ENCODE data around the gene MORF4L2.
"Not testable (repeated sequence)": the region's sequence is repeated elsewhere in the genome, so short reads cannot be mapped to it uniquely, and the experiment has no call there.

MORF4L2 gene

DNA sequence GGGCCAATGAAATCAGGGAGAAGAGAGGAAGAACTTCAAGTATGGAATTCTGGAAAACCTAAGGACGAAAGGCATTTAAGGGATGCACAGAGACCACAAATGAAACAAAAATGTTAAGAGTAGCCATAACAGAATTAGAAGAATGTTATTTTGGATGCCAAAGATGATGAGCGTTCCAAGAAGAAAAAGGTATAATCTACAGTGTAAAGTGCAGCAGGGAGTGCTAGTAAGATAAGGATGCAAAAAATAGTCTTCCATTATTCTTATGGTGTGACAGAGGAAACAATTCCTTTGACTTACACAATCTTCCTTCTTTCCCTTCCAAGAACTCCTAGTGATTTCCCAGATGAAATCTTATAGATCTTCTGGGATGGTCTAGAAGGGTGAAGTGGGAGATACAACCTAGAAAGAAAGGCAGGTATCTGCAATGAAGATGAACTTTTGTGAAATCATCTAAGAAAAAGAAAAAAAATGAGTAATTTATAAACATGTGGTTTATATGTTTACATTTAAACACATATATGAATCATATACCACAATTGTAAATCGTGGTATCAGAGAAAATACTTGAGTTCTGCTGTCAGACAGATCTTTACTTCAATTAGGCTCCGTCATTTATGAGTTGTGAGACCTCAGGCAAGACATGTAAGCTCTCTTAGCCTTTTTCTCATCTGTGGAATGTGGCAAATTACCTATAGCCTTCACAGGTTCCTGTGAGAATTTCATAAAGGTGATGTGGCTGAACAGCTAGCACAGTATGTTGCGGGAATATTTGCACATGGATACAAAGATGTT is 8.1 kb downstream of the MORF4L2 start:
- no peak for DNase-seq (ENCODE audit: low spot score)

DNA sequence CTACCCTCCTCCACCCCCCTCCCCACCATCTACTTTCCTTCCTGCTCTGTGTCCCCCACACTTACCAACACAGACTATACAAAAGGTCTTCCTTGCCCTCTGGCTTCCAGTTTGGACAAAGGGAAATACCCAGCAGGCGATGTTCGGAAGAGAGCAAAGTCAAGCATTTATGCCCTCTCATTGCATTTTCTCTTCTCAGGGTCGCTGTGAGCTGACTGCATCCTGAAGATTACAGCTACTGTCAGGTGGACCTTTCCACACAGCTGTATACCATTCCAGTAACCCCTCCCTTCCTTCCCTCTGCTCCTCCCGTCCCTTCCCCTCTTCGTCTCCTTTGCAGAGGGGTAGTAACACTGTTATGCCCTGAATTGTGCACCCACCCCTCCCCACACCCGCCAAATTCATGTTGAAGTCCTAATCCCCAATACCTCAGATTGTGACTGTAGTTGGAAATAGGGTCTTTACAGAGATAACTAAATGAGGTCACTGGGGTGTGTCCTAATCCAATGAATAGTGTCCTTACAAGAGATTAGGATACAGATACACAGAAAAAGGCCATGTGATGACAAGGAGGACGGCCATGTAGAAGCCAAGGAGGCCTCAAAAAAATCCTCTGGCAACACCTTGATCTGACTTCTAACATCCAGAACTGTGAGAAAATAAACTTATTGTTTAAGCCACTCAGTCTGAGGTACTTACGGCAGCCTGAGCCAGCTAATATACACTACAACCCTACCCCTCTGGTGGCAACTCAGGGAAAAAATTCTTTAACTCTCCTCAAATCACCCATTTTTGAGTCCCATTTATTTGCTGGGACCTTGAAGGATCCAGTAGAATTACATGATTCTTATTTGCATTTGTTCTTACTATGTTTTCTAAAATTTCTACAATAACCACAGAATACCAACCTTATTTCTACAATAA is 11.7 kb downstream of the MORF4L2 start:
- DNase-seq (ENCODE audit: low spot score) = no peak

DNA sequence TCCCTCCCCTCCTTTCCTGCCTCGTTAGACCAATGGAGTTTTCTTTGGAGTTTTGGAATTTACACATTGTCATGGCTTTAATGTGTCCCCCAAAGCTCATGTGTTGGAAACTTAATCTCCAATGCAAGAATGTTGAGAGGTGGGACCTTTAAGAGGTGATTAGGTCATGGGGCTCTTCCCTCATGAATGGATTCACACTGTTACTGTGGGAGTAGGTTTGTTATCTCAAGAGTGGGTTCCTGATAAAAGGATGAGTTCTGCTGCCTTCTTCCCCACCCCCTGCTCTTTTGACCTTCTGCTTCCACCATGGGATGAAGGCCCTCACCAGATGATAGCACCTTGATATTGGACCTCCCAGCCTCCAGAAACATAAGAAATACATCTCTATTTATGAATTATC is 16.8 kb downstream of the MORF4L2 start:
- no peak for DNase-seq (ENCODE audit: low spot score)

DNA sequence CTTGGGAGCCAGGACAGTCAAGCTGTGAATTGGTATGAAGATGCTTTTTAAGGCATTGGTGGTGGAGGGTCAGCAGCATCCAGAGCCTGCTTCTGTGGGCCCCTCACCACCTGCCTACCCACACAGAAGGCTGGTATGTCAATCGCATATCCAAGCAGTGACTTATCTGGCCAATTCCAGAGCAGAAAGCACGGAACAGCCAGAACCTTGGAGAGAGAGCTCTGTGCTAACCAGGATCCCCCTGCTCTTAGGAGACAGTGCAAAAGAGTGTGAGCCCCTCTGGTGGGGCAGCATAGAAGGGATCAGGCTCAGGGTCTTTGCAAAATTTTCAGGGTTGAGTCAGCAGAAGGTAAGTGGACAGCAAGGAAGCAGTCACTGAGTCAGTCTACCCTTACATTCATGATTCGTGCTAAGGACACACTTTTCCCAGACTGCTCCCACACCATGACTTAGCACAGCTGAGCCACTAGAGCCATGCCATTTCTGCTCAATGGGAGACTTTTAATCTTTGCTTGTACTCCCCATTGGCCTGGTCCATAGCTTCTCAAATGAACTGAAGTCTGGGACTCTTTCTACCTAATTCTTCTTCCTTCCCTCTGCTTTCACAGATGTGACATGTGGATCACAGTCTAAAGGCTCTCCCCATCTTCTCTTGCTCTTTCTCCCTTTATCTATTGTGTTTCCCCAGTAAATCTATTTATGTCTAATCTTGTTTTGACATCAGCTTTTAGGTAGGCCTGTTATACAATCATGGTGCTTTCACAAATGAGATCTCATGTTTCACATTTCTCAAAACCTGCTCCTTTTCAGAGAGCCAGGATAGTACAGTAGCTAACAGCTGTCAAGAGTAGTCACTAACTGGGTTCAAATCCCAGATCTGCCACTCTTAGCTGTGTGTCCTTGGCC is 20.0 kb downstream of the MORF4L2 start:
- no peak for DNase-seq (ENCODE audit: low spot score)

DNA sequence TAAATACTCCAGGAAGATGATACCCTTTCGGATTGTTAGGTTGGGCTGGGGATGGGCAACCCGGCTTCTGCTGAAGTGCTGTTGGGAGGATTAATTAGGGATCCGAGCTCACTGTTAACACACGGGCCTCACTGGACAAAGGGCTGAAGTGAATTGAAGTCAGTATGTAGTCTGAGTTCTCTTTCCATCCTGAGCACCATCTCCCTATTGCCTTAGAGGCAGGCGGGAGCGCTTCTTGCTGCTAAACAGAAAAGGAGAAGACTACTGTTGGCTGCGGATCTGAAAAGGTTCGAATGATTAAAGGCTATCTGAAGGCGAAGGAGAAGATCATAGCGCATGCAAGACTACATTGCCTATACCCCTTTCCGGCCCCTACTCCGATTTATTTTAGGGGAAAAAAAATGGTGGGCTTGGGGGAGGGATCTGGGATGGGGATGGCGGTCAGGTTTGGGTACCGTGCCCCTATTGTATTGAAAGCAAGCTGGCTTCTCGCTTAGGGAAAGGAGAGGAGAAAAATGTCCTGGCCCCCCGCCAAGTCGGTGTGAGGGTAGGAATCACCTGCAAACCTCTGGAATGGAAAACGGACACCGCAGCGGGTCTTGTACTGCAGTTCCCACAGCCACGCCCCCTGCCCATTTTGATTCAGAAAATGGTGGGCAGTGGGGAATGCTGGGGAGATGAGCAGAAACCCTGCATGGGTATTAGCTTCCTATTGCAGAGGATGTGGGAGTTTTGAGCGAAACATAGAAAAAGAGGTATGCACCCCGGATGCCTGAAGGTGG is 22.3 kb downstream of the MORF4L2 start:
- no peak for DNase-seq (ENCODE audit: low spot score)

DNA sequence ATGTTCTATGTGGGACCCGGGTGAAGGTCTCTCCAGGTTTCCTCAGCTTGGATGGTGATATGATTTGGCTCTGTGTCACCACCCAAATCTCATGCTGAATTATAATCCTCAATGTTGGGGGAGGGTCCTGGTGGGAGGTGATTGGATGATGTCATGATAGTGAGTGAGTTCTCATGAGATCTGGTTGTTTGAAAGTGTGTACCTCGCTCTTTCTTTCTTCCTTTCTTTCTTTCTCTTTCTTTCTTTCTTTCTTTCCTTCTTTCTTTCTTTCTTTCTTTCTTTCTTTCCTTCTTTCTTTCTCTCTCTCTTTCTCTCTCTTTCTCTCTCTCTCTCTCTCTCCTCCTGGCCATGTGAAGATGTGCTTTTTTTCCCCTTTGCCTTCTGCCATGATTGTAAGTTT is 27.0 kb downstream of the MORF4L2 start:
- not testable (repeated sequence) for DNase-seq (ENCODE audit: low spot score)

DNA sequence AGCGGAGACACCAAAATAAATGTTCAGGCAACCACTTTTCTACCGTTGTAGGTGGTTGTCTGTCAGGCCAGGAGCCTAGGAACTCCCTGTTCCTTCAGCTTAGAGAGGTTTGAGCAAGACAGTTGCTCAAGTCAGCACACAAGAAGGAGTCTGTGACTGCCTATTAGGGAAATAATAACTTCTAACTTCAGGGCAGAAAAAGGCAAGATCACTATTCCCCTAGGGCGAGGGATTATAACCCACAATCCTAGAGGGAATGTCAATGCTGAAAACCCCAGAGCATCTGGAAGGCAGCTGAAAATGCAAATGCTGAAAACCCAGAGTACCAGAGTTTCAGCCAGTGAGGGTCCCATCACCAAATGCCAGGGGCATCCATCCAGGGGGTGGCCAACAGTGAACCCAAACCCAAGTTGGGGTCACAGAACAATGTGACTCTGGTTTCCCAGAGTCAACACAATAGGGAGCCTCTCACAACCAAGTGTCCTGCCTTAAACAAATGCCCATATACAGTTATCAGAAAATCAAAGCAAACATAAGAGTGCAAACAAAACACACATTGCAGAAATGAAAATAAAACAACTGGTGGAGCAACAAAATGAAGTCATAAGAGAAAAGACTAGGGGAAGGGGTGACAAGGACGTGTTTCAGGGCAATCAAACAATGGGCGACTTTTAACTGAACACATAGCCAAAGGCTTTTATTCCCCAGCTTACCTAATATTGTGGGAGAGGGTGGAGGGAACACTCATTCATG is 27.6 kb downstream of the MORF4L2 start:
- no peak for DNase-seq (ENCODE audit: low spot score)

DNA sequence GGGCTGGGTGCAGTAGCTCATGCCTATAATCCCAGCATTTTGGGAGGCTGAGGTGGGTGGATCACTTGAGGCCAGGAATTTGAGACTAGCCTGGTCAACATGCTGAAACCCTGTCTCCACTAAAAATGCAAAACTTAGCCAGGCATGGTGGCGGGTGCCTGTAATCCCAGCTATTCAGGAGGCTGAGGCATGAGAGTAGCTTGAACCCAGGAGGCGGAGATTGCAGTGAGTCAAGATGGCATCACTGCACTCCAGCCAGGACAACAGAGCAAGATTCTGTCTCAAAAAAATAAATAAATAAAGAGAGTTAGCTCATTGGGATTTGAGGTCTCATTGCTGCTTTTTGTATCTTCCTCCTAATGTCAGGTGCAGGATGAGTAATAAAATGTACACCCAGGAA is 29.4 kb downstream of the MORF4L2 start:
- not testable (repeated sequence) for DNase-seq (ENCODE audit: low spot score)

DNA sequence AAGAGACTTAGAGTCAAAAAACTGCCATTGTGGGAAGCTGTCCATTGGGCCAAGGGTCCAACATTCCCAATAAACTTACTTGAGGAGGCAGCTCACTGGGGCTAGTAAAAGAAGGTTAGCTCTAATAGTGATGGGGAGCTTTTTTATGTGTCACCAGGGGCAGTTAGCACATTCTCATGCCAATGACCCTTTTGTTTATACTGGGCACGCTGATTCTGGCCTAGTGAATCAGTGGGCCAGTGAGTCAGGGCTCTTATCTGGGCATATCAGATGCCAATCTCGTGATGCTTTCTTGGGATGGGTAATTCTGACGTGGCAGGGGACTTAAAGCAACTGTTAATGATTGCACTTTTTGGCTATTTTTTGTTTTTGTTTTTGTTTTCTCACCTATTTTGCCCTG is 29.9 kb downstream of the MORF4L2 start:
- DNase-seq (ENCODE audit: low spot score) = no peak

DNA sequence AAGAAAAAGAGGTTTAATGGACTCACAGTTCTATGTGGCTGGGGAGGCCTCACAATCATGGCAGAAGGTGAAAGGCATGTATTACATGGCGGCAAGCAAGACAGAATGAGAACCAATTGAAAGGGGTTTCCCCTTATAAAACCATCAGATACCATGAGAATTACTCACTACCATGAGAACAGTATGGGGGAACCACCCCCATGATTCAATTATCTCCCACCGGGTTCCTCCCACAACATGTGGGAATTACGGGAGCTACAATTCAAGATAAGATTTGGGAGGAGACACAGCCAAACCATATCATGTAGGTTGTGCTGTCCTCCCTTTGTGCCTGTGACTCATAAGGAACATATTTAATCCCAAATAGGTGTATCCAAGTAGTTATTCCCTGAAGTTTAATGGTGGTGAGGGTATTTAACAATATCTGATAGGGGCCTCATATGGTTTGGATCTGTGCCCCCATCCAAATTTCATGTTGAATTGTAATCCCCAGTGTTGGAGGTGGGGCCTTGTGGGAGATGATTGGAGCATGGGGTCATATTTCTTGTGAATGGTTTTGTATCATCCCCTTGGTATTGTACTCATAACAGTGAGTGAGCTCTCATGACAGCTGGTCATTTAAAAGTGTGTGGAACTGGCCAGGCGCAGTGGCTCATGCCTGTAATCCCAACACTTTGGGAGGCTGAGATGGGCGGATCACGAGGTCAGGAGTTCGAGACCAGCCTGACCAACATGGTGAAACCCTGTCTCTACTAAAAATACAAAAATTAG is 31.1 kb downstream of the MORF4L2 start:
- not testable (repeated sequence) for DNase-seq (ENCODE audit: low spot score)

DNA sequence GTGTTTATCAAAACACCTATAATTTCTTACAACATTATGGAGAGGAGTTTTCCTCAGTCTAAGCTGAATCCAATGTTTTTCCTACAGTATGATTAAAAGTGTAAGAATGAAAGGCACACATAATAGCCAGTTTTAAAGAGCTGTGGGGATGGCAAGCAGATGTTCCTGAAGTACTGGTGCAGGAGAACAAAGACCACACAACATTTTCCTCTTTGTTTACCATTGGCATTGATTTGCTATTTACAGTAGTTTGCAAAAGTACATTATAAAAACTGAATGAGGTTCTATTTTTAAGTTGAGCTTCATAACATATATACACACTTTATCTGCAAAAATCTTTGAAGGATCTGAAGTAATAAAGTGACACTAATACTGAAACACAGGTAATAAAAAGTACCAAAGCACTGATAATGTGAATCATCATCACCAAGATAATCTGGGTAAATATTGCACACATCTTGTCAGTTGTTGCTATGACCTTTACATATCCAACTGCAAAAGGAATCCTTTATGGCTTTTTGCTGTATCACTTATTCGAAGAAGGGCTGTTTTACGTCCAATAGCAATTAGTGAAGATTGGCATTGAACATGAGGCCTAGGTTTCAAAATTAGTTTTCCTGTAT is 35.2 kb downstream of the MORF4L2 start:
- no peak for DNase-seq (ENCODE audit: low spot score)

DNA sequence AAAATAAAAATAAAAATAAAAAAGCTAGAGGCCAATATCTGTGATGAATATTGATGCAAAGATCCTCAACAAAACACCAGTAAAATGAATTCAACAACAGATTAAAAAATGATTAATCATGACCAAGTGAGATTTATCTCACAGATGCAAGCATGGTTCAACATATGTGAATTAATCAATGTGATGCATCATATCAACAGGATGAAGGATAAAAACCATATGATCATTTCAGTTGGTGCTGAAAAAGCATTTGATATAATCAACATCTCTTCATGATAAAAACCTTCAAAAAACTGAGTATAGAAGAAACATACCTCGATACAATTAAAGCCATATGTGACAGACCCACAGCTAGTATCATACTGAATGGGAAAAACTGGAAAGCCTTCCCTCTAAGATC is 38.9 kb downstream of the MORF4L2 start:
- DNase-seq (ENCODE audit: low spot score) = no peak

DNA sequence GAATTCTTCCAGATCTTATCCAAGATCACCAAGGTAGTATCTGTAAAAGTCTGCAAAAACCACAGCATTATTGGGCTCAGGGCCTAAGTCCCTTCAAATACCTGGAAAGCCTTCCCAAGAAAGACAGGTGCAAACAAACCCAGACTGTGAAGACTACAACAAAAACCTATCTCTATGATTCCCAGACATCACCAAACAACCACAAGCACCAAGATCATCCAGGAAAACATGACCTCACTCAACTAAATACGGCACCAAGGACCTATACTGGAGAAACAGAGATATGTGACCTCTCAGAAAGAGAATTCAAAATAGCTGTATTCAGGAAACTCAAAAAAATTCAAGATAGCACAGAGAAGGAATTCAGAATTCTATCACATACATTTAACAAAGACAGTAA is 42.4 kb downstream of the MORF4L2 start:
- DNase-seq (ENCODE audit: low spot score) = no peak

DNA sequence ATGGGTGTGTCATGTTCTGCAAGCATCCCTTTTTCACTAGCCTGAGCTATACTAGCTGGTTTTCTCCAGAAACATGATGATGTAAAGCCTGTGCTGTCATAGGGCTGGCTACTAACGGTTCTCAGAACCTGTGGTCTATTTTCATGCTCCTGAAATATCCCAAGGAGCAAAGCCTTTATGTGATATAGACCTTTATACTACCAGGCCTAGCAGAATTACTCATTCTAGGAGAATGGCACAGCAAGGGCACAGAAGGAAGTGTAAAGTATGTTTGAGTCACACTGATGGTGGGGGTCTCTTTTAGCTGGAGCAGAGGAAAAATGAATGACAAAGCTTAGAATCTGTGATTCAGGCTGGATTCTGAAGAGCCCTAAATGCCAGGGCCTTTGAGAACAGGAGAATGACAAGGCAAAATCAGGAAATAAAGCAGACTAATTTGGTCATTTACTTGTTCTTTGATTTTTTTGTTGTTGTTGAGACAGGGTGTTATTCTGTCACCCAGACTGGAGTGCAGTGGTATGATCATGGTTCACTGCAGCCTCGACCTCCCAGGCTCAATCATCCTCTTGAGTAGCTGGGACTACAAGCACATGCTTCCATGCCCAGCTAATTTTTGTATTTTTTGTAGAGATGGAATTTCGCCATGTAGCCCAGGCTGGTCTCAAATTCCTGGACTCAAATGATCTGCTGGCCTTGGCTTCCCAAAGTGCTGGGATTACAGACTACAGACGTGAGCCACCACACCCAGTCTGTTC is 45.9 kb downstream of the MORF4L2 start:
- no peak for DNase-seq (ENCODE audit: low spot score)

DNA sequence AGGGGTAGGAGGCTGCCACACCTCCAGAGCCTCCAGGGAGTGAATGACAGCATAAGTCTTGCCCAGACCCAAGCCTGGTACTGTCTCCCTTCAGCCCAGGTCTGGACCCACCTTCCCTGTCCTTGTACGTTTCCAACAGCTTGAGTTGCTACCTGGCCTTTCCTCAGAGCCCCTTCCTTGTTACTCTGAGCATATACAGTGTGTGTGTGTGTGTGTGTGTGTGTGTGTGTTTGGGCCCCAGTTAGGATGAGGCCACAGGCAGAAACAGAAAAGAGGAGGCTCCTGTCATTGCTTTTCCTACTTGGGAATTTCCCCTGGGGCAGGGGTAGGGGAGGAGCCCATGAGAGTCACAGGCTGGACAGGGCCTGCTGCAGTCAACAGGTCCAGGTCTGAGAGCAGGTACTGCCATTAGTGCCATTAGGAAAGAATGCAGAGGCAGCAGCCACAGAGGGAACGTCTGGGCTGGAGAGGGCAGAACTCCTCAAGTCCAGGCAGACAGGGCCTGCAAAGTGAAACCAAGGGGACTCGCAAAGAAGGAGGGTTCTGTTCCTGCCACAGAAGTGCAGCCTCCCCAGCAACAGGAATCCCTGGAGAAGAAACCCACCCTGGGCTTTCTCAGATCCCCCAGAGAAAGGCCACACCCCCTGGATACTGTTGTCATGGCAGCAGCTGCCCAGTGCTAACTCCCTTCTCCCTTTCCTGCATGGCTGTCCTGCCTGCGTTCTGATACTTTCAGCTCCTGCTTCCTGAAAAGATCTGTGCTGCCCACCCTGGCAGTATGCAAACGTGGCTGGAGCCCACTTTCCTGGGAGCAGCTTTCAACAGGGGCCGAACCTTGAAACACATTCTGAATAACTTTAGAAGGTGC is 47.8 kb downstream of the MORF4L2 start:
- DNase-seq (ENCODE audit: low spot score) = not testable (repeated sequence)

DNA sequence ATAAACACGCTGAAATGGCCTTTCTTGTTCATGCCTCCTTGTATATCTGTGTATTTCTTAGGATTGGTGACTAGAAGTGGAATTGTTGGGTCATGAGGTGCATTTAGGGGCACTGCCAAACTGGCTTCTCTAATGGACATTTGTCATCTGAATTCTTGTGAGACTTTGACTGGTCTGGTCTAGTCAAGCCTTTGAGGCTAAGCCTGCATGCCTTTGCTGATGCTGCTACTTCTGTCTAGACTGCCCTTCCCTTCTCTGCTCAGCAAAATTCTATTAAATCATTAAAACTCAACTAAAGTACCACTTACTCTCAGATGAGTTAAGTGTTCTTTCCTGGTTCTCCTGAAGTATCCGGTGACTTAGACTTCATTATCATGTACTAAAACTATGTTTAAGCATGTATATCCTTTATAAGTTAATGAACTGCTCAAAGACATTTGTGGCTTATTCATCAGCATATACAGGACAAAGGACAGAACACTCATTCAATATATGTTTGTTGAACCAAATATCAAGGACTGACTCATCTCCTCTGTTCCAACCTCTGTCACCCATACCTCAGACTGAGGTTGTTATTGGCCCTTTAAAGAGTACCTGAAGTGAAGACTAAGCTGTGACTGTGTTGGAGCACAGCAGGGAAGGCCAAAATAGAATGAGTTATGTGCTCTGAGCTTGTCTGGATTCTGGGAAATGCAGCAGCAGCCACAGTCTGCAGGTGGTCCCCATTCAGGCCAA is 48.7 kb downstream of the MORF4L2 start:
- no peak for DNase-seq (ENCODE audit: low spot score)

DNA sequence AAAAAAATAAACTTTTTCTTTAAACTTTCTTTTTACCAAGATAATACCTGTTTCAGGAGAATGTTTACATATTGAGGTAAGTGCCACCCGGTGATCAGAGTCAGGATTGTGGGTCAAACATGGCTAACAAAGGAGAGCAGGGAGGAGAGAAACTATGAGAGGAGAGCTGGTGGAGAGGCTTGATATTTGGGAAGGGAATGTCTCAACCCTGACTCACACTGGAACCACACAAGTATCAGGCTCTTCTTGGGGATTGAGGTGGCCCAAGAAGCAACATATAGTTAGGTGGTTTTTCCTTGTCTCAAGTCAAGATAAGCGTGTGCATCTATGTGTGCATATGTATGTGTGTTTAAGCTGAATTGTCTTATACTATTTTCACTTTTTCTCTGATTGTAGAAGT is 51.1 kb downstream of the MORF4L2 start:
- no peak for DNase-seq (ENCODE audit: low spot score)
